Measurements from ENCODE around the gene MRM1. TPM values are rescaled to one million over a fixed set of nuclear protein-coding genes. Genes with fewer than 3 reads are reported as not detected.
"Not testable (repeated sequence)": the region's sequence is repeated elsewhere in the genome, so short reads cannot be mapped to it uniquely, and the experiment has no call there.

MRM1 gene
- total RNA-seq, 1 donor from 2014 or later = 5.4 TPM

DNA sequence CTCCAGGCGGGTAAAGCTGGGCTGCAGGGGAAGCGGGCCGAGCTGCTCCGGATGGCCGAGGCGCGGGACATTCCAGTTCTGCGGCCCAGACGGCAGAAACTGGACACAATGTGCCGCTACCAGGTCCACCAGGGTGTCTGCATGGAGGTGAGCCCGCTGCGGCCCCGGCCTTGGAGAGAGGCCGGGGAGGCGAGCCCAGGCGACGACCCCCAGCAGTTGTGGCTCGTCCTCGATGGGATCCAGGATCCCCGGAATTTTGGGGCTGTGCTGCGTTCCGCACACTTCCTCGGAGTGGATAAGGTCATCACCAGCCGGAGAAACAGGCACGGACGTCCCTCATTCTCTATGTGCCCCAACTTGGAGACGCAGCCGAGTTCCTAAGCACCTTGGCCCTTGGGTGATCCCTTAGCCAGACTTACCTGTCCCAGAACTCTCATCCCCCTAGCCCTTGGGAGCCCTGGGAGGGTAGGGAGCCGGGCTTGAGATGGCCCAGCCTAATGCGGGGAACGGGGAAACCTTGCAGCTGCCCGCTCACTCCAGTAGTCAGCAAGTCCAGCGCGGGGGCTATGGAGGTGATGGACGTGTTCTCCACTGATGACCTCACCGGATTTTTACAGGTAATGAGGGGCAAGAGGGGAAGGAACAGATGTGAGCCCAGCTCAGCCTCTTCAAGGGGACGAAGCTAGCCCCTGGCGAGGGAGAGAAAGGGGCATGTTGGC, 806 bp downstream of the MRM1 start:
- H3K4me3 Mint-ChIP-seq = peak overlapping the region; percentile 92
- H3K27ac Mint-ChIP-seq (ENCODE audit: unreplicated experiment) = no peak overlapping the region
- H3K9me3 Mint-ChIP-seq = no peaks in the 10 kb centered on the region

DNA sequence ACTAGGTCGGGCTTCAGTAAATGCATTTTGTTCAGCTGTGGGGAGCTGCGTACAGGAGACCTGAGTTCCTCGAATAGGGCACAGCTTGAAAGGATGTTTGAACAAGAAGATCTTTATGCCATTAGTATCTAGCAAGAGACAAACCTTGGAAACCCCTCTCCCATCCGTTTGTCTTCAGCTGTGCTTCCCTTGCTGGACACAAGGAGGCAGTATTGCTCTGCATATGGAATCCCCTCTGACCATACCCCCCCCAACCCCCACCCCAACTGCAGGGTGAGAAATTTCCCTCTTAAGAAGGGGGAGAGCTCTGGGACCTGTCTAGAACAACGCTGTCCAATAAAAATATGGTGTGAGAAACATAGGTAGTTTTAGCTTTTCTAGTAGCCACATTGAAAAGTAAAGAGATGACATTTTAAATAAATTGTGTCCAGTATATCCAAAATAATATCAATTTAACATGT, 1.6 kb downstream of the MRM1 start:
- Mint-ChIP-seq H3K27me3 (ENCODE audit: low read depth) (no peaks in the 10 kb centered on the region), H3K27ac (ENCODE audit: unreplicated experiment) (no peak overlapping the region), H3K36me3 (ENCODE audit: low read depth) (no peaks in the 10 kb centered on the region), H3K4me1 (peaks cover 38% of the 10 kb centered on the region), H3K9me3 (no peaks in the 10 kb centered on the region), H3K4me3 (peak overlapping the region; percentile 92)
- DNase-seq (ENCODE audit: low read depth, low spot score) = peak; percentile 54
- TF ChIP-seq, protein P1, sequence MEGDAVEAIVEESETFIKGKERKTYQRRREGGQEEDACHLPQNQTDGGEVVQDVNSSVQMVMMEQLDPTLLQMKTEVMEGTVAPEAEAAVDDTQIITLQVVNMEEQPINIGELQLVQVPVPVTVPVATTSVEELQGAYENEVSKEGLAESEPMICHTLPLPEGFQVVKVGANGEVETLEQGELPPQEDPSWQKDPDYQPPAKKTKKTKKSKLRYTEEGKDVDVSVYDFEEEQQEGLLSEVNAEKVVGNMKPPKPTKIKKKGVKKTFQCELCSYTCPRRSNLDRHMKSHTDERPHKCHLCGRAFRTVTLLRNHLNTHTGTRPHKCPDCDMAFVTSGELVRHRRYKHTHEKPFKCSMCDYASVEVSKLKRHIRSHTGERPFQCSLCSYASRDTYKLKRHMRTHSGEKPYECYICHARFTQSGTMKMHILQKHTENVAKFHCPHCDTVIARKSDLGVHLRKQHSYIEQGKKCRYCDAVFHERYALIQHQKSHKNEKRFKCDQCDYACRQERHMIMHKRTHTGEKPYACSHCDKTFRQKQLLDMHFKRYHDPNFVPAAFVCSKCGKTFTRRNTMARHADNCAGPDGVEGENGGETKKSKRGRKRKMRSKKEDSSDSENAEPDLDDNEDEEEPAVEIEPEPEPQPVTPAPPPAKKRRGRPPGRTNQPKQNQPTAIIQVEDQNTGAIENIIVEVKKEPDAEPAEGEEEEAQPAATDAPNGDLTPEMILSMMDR (conservative IDR thresholded peaks at IDR 0.05) = peak; percentile 90

More for the DNA sequence above, 806 bp downstream of the MRM1 start:
- no peaks in the 10 kb centered on the region for H3K36me3 Mint-ChIP-seq (ENCODE audit: low read depth)
- H3K27me3 Mint-ChIP-seq (ENCODE audit: low read depth) = no peaks in the 10 kb centered on the region
- no peak for DNase-seq (ENCODE audit: low read depth, low spot score)
- TF ChIP-seq, protein P1 (conservative IDR thresholded peaks at IDR 0.05) = no peak
- peaks cover 38% of the 10 kb centered on the region for H3K4me1 Mint-ChIP-seq

- not testable (repeated sequence) for DNase-seq (ENCODE audit: low read depth, low spot score); H3K27ac Mint-ChIP-seq (ENCODE audit: unreplicated experiment); H3K4me3 Mint-ChIP-seq; H3K36me3 Mint-ChIP-seq (ENCODE audit: low read depth); H3K27me3 Mint-ChIP-seq (ENCODE audit: low read depth); H3K9me3 Mint-ChIP-seq
- H3K4me1 Mint-ChIP-seq = peaks cover 38% of the 10 kb centered on the region
Observed at GRCh38 chr17:36605028-36605427, 3.6 kb downstream of the MRM1 start.

GRCh38 chr17:36608280-36608679, 6.9 kb downstream of the MRM1 start:
- TF ChIP-seq, protein P1 (conservative IDR thresholded peaks at IDR 0.05) = no peak
- peak overlapping the region; percentile 82 for H3K27ac Mint-ChIP-seq (ENCODE audit: unreplicated experiment)
- H3K4me3 Mint-ChIP-seq = no peak overlapping the region
- H3K9me3 Mint-ChIP-seq = no peaks in the 10 kb centered on the region
- H3K36me3 Mint-ChIP-seq (ENCODE audit: low read depth) = no peaks in the 10 kb centered on the region
- H3K4me1 Mint-ChIP-seq = peaks cover 19% of the 10 kb centered on the region
- no peaks in the 10 kb centered on the region for H3K27me3 Mint-ChIP-seq (ENCODE audit: low read depth)
- no peak for DNase-seq (ENCODE audit: low read depth, low spot score)

DNA sequence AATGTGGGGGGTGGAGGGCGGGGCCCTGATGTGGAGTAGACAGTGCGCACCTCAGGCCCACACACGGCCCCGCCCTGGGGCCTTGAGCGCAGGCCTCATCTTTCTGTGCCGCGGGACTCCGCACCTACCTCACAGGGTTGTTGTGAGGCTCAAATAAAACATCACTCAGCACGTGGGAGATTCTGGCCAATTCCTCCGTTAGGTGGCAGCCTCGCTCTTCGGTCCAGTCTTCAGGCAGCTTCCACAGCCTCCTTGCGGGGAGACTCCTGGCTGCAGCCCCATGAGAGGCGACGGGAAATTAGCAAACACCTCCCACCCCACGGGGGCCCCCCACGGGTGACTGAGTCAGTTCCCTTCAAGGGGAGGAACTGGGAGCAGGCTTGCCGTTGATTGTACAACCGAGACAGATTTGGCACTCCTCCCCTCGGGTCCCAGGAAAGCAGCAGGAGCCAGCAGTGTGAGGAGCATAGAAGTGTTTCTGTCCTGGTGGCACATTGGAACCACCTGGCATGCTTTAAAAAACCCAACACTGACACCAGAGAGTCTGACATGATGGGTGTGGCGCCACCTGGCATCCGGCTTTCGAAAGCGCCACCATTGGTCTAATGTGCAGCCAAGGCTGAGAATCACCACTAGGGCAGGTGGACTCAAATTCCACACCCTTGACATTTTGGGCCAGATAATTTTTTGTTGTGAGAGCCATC, 7.6 kb downstream of the MRM1 start:
- Mint-ChIP-seq H3K27me3 (ENCODE audit: low read depth) (no peaks in the 10 kb centered on the region), H3K36me3 (ENCODE audit: low read depth) (no peaks in the 10 kb centered on the region), H3K9me3 (no peaks in the 10 kb centered on the region), H3K27ac (ENCODE audit: unreplicated experiment) (no peak overlapping the region), H3K4me1 (peaks cover 15% of the 10 kb centered on the region), H3K4me3 (no peak overlapping the region)
- DNase-seq (ENCODE audit: low read depth, low spot score) = peak; percentile 22
- TF ChIP-seq, protein P1 (conservative IDR thresholded peaks at IDR 0.05) = peak; percentile 55

DNA sequence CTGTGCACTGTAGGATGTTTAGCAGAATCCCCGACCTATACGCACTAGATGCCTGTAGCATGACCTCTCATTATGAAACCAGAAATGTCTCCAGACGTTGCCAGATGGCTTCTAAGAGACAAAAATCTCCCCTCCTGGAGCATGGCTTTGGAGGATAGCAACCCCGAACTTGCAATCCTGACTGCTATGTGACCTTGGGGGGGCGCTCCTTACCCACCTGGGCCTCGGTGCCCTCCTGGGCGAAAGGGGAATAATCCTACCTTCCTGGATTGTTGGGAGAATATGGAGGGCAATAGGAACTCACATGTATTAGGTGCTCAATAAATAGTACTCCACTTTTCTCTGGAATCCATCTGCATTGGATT, 8.1 kb downstream of the MRM1 start:
- Mint-ChIP-seq H3K27ac (ENCODE audit: unreplicated experiment) (no peak overlapping the region), H3K36me3 (ENCODE audit: low read depth) (no peaks in the 10 kb centered on the region), H3K4me3 (peak overlapping the region; percentile 34), H3K9me3 (no peaks in the 10 kb centered on the region), H3K4me1 (peaks cover 10% of the 10 kb centered on the region), H3K27me3 (ENCODE audit: low read depth) (no peaks in the 10 kb centered on the region)
- DNase-seq (ENCODE audit: low read depth, low spot score) = no peak
- TF ChIP-seq, protein P1 (conservative IDR thresholded peaks at IDR 0.05) = no peak

Measured in neural crest cell (in vitro differentiated cells).